NCI-H2196 (cell line): Measurements from ENCODE around the gene LRP1.
"Not testable (repeated sequence)": the region's sequence is repeated elsewhere in the genome, so short reads cannot be mapped to it uniquely, and the experiment has no call there.

Experiments
- DNase-seq: peaks from one replicate; lab custom pipeline; 2025; ENCODE audit not compliant: unreplicated experiment; lab: John Stamatoyannopoulos, UW

Gene LRP1

GRCh38 chr12:57110104-57111030 is 17.9 kb upstream of the LRP1 start:
- DNase-seq = no peak

GRCh38 chr12:57111031-57111734 is 17.1 kb upstream of the LRP1 start, which contains the start of gene STAT6:
TSS of gene STAT6 (minus strand) at chr12:57111362. CDS start at chr12:57108278, 3,084 bp downstream.
- DNase-seq = peak; percentile 53

GRCh38 chr12:57112492-57113294 is 15.6 kb upstream of the LRP1 start:
- DNase-seq = no peak

DNA sequence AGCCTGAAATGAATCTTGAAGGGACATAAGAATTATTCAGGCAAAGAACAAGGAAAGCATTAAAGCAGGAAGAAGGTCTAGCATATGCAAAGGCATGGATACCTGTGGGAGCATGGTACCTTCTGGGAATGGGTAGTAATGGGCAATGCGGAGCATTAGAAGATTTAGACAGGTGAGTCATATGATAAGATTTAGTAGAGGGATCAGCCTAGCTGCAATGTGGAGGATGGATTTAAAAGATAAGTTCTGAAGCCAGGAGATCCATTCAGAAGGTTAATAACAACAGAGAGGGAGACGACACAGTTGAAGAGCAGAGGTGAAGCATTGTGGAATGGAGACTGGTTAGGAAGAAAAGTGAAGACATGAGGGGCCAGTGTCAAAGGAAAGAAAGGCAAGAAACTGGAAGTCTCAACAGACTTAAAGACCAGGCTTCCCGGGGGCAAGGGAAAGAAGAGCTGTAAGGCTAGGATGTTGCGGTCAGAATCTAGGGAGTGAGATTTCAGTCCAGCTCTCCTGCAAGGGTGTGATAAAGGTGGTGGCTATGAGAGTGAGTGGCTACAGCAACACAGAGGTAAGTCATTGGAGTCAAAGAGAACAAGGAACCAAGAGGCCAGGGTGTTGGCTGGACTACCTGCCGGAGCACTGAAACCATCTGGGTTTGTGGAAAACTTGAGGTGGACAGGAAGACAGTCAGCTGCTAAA is 11.6 kb upstream of the LRP1 start:
- DNase-seq = no peak

DNA sequence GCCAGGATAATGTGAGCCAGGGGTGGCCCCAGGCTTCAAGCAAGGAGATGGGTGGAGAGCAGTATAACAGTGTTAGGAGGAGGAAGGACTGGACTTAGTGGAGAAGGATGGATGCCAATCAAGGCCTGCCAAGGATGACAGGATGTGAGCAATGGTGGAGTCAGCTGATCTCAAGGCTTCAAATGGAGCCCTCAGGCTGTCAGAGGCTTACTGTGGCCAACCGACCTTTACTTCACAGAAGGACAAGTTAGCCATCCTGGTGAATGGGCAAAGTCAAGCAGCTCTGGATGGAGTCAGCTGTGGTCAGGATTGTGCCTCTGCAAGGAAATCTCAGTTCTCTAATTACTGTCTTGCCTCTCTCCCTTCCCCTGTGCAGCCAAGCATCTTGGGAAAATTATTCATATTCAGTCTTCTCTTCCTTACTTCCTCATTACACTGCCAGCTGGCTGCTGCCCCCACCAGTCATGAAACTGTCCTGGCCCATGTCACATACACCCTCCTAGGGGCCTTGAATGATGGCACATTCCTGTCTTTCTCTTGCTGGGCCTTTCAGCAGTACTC is 9.5 kb upstream of the LRP1 start:
- DNase-seq = no peak

GRCh38 chr12:57119294-57120085 is 8.8 kb upstream of the LRP1 start:
- no peak for DNase-seq

GRCh38 chr12:57120718-57121117 is 7.6 kb upstream of the LRP1 start:
- DNase-seq = not testable (repeated sequence)

GRCh38 chr12:57123813-57124212 is 4.5 kb upstream of the LRP1 start:
- DNase-seq = no peak

GRCh38 chr12:57124261-57124877 is 3.9 kb upstream of the LRP1 start:
- DNase-seq = peak; percentile 82

DNA sequence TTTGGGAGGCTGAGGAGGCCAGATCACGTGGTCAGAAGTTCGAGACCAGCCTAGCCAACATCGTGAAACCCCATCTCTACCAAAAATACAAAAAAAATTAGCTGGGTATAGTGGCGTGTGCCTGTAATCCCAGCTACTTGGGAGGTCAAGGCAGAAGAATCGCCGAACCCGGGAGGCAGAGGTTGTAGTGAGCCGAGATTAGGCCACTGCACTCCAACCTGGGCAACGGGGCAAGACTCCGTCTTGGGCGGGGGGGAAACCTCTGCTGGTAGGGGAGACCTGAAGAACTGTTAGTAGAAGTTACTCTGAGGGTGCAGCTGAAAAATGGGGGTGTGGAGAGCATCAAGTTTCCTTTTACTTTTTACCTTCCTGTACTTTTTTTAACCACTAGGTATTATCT is 2.2 kb upstream of the LRP1 start:
- DNase-seq = no peak

- no peak for DNase-seq
Measured at GRCh38 chr12:57126561-57126960, 1.7 kb upstream of the LRP1 start.

- DNase-seq = peak; percentile 45
Measured at GRCh38 chr12:57127101-57127725, 1.1 kb upstream of the LRP1 start.

- no peak for DNase-seq
Measured at GRCh38 chr12:57128519-57129247, 400 bp downstream of the LRP1 start.

GRCh38 chr12:57129321-57129842 is 1.1 kb downstream of the LRP1 start:
- no peak for DNase-seq

DNA sequence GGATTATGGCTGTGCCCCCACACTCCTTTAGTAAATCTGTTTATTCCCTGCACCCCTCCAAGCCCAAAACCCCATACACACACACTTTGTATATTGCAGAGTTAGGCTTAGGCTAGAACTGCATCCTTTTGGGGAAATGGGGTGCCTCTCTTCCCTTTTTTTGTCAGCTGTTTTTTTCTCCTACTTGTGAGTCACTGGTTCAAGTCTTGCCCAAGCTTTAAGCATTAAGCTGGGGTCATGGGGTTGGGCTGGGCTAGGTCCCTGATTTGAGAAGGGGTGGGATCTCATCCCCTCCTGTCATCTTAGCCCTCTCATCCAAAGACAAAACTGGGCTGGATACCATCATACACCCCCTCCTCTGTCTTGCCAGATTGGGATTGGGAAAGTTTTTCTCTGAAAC is 1.6 kb downstream of the LRP1 start:
- no peak for DNase-seq

GRCh38 chr12:57130941-57131340 is 2.7 kb downstream of the LRP1 start:
- no peak for DNase-seq

- no peak for DNase-seq
Measured at GRCh38 chr12:57131896-57132744, 3.8 kb downstream of the LRP1 start.
